SH-SY5Y (cell line): ENCODE results near the gene TMA16.

Source experiments
- GATA2 ChIP-seq: IDR thresholded peaks from 2 replicates; pipeline ENCODE4 v1.6.1; 2011; ENCODE audit warnings: mild to moderate bottlenecking, low read depth, low read length
- GATA3 ChIP-seq: IDR thresholded peaks from 2 replicates; pipeline ENCODE4 v1.6.1; 2011; ENCODE audit warnings: low read depth, mild to moderate bottlenecking, low read length, moderate library complexity

The TMA16 gene

GRCh38 chr4:163540448-163540847 is 46.0 kb downstream of the TMA16 start:
- TF ChIP-seq GATA3 (no peak), GATA2 (no peak)

- TF ChIP-seq GATA2: no peak
- TF ChIP-seq GATA3: no peak
Measured at GRCh38 chr4:163540977-163541376, 46.5 kb downstream of the TMA16 start.

GRCh38 chr4:163542275-163542674 is 47.8 kb downstream of the TMA16 start:
- TF ChIP-seq GATA3 (no peak), GATA2 (no peak)

GRCh38 chr4:163544407-163545038 is 50.0 kb downstream of the TMA16 start:
- TF ChIP-seq GATA3: no peak

- TF ChIP-seq GATA2 (no peak), GATA3 (no peak)
Measured at GRCh38 chr4:163548481-163549243, 54.2 kb downstream of the TMA16 start.

- TF ChIP-seq GATA3: no peak
- TF ChIP-seq GATA2: no peak
Measured at GRCh38 chr4:163550869-163551267, 56.4 kb downstream of the TMA16 start.

- TF ChIP-seq GATA3: no peak
- no peak for TF ChIP-seq GATA2
Measured at GRCh38 chr4:163553146-163553545, 58.7 kb downstream of the TMA16 start.

GRCh38 chr4:163554870-163555465 is 60.5 kb downstream of the TMA16 start:
- no peak for TF ChIP-seq GATA2
- TF ChIP-seq GATA3: no peak

GRCh38 chr4:163556177-163556576 is 61.7 kb downstream of the TMA16 start:
- no peak for TF ChIP-seq GATA2

GRCh38 chr4:163556650-163557391 is 62.3 kb downstream of the TMA16 start:
- TF ChIP-seq GATA3 (no peak), GATA2 (no peak)

- no peak for TF ChIP-seq GATA3
- no peak for TF ChIP-seq GATA2
Measured at GRCh38 chr4:163558539-163559044, 64.1 kb downstream of the TMA16 start.

- TF ChIP-seq GATA3: no peak
- TF ChIP-seq GATA2: no peak
Measured at GRCh38 chr4:163562496-163562895, 68.0 kb downstream of the TMA16 start.

GRCh38 chr4:163563592-163563991 is 69.1 kb downstream of the TMA16 start:
- TF ChIP-seq GATA3 (no peak), GATA2 (no peak)

GRCh38 chr4:163564221-163564720 is 69.8 kb downstream of the TMA16 start:
- no peak for TF ChIP-seq GATA2
- TF ChIP-seq GATA3: no peak
